K562 (cell line): Measurements from ENCODE around the gene XIRP1. TPM values are rescaled to one million over a fixed set of nuclear protein-coding genes. Genes with fewer than 3 reads are reported as not detected.
A peak's percentile ranks its signal among the peaks of the same experiment; 100 is the strongest.

ENCODE experiments used
- CEBPB ChIP-seq: fragments of 450-650 bp; IDR thresholded peaks from 2 replicates; pipeline ENCODE4 v1.6.1; 2016; ENCODE audit warnings: missing genetic modification characterization, missing compliant biosample characterization
- E2F3 ChIP-seq: fragments of 250-450 bp; sonication (Bioruptor Pico); IDR thresholded peaks from 2 replicates; pipeline ENCODE4 v1.4.0; 2020; ENCODE audit warnings: mild to moderate bottlenecking
- HNRNPL ChIP-seq: fragments of 200-400 bp; formaldehyde crosslinking; IDR thresholded peaks from 2 replicates; pipeline ENCODE4 v1.6.1; 2017; ENCODE audit warnings: low read depth, mild to moderate bottlenecking, low read length
- KDM4B ChIP-seq, 2 experiments: fragments of 450-650 bp in 1 of 2; sonication (generic) in 1 of 2; IDR thresholded peaks; 2 replicates each; pipeline ENCODE4 v1.6.1; 2016 to 2017; ENCODE audit warnings: borderline replicate concordance in 2 of 2, antibody characterized with exemption in 1 of 2, low read depth in 1 of 2, mild to moderate bottlenecking in 1 of 2
- MYC ChIP-seq, 2 experiments: fragments of 250-450 bp in 1 of 2; sonication (Bioruptor Pico) in 1 of 2; IDR thresholded peaks; 2 replicates each; pipeline versions ENCODE4 v1.5.1 to v1.6.1; 2012 to 2021; ENCODE audit warnings: low read depth in 2 of 2, borderline replicate concordance in 1 of 2, improper control_type of control experiment in 1 of 2, low read length in 1 of 2, mild to moderate bottlenecking in 1 of 2, moderate library complexity in 1 of 2
- PTTG1 ChIP-seq: fragments of 450-650 bp; IDR thresholded peaks from 2 replicates; pipeline ENCODE4 v1.6.1; 2016; ENCODE audit warnings: low read depth, mild to moderate bottlenecking, missing genetic modification characterization, missing compliant biosample characterization
- PYGO2 ChIP-seq: fragments of 450-650 bp; IDR thresholded peaks from 2 replicates; pipeline ENCODE4 v1.6.1; 2016; ENCODE audit warnings: mild to moderate bottlenecking, missing genetic modification characterization, moderate library complexity, missing compliant biosample characterization
- SMAD1 ChIP-seq: fragments of 150-350 bp; IDR thresholded peaks from 2 replicates; pipeline ENCODE4 v1.6.1; 2014; ENCODE audit warnings: low read length, low read depth; ENCODE audit not compliant: partially characterized antibody
- SMARCC2 ChIP-seq: fragments of 450-650 bp; IDR thresholded peaks from 2 replicates; pipeline ENCODE4 v1.6.1; 2017; ENCODE audit warnings: antibody characterized with exemption, moderate library complexity, mild to moderate bottlenecking, low read depth
- SMC3 ChIP-seq: conservative IDR thresholded peaks from 2 replicates; pipeline ENCODE4 v1.6.1; 2011; ENCODE audit warnings: low read depth, low read length, improper control_type of control experiment; ENCODE audit not compliant: insufficient read depth
- ZNF431 ChIP-seq: sonication (generic); formaldehyde crosslinking; IDR thresholded peaks from 2 replicates; pipeline ENCODE4 v1.8.0; 2022; ENCODE audit warnings: mild to moderate bottlenecking, missing genetic modification reagents
- ZNF644 ChIP-seq: fragments of 200-800 bp; sonication (Bioruptor generic); IDR thresholded peaks from 2 replicates; pipeline ENCODE4 v1.6.1; 2016; ENCODE audit warnings: low read depth, missing genetic modification characterization, missing compliant biosample characterization
- polyA plus RNA-seq, 8 experiments: library from polyadenylated mRNA; depleted of rRNA in 4 of 8; stranded (reverse) in 5 of 8; unstranded in 3 of 8; fragments of >200 nt; fragmentation: Nextera tagmentation in 2 of 8; fragmentation: Illumina TruSeq in 1 of 8; extraction: Ambion mirVana in 2 of 8; extraction: Trizol in 1 of 8; gene quantifications; 2 replicates each; pipeline versions ENCODE4 v1.2.1 to v1.2.3, GENCODE V29; 2011 to 2014; ENCODE audit warnings: inconsistent platforms in 1 of 8, missing spikeins in 1 of 8
- total RNA-seq, 7 experiments: library from RNA; depleted of rRNA in 6 of 7; stranded (reverse); fragments of >200 nt in 6 of 7; fragmentation: Illumina TruSeq in 2 of 7; extraction: Trizol in 2 of 7; gene quantifications; 2 replicates each; pipeline versions ENCODE4 v1.2.1 to v1.2.3, GENCODE V29; 2011 to 2021; ENCODE audit warnings: low replicate concordance in 1 of 7
- TF ChIP-seq, protein P1 (sequence below): fragments of 250-450 bp; sonication (Bioruptor Pico); IDR thresholded peaks from 2 replicates; pipeline ENCODE4 v1.4.0; 2020; ENCODE audit warnings: borderline replicate concordance
- TF ChIP-seq, protein P2 (sequence below): IDR thresholded peaks from 2 replicates; pipeline ENCODE4 v1.6.1; 2012; ENCODE audit warnings: low read depth, low read length, improper control_type of control experiment, borderline replicate concordance
- TF ChIP-seq, protein P3 (sequence below): conservative IDR thresholded peaks from 2 replicates; pipeline ENCODE4 v1.6.1; 2011; ENCODE audit warnings: low read depth, mild to moderate bottlenecking, low read length; ENCODE audit not compliant: control insufficient read depth
- TF ChIP-seq, protein P4 (sequence below): sonication (generic); formaldehyde crosslinking; IDR thresholded peaks from 2 replicates; pipeline ENCODE4 v1.9.0; 2022; ENCODE audit warnings: mild to moderate bottlenecking, missing genetic modification reagents
- TF ChIP-seq, protein P5 (sequence below): fragments of 250-450 bp; sonication (Bioruptor Pico); IDR thresholded peaks from 2 replicates; pipeline ENCODE4 v1.4.0; 2020
- TF ChIP-seq, protein P6 (sequence below), 2 experiments: IDR thresholded peaks; 2 replicates each; pipeline ENCODE4 v1.6.1; 2011; ENCODE audit warnings: borderline replicate concordance in 1 of 2, control low read depth in 1 of 2, low read depth in 1 of 2, low read length in 1 of 2, mild to moderate bottlenecking in 1 of 2, mixed read lengths in 1 of 2, moderate library complexity in 1 of 2; ENCODE audit not compliant: insufficient read depth in 1 of 2, insufficient read length in 1 of 2, poor library complexity in 1 of 2, severe bottlenecking in 1 of 2; ENCODE audit errors: extremely low read depth in 1 of 2

XIRP1 gene
- total and polyA plus RNA-seq, 9 of the 15 experiments (the other 6 are each of a cell fraction or from before 2014, with no cell fraction given), result 0.03 to 0.27 (median 0.08) TPM; not detected in 3

DNA sequence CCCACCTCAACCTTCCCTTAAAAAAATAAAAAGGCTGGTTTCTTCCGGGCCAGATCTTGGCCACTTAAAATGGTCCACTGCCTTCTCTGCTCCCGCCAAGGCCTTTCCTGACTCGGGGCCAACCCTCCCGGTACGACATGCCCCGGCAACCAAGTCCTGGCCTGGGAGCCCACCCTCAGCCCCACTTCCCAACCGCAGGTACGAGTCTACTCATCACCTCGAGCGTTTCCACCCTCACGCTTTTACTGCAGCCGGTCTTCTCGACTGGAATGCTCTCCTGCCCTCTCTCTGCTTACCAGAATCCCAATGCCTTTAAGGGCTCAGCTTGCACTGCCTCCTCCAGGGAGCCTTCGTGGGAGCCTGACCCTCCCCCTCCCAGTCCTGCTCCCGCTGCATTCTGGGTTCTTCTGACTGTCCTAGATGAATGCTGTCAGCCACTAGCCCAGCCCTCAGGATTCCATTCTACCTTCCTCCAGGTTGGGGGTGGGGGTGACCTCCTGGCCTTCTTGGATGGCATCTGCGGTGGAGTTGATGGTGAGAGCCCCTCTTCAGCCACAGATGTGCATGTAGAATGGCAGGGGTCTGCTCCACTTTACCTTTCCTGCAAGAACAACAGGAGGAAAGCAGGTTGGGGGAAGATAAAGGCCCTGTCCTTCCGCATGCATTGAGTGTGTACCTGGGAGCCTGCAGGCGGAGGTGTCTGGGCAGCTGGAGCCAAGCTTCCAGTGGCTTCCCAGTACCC, 37.9 kb downstream of the XIRP1 start (continued):
- TF ChIP-seq CEBPB (tag) (no peak), MYC (IDR thresholded peaks at IDR 0.05; ENCODE audit: low read depth, low read length) (0 out of 2 replicates have a peak, but pooled peaks have one; percentile 36), MYC (CRISPR knock-in tag; IDR thresholded peaks at IDR 0.05; ENCODE audit: borderline replicate concordance, low read depth) (peak; percentile 60; the same call in 1 of the 2 replicates), ZNF644 (tag) (no peak), KDM4B (IDR thresholded peaks at IDR 0.05; ENCODE audit: borderline replicate concordance in 2 of 2, low read depth in 1 of 2) (0 out of 4 replicates have a peak, but pooled peaks of 1 of the 2 experiments have one; percentile 38), SMAD1 (no peak), PTTG1 (tag) (no peak), ZNF431 (no peak), SMARCC2 (no peak), PYGO2 (no peak), E2F3 (CRISPR knock-in tag) (no peak), HNRNPL (no peak), SMC3 (no peak)
- TF ChIP-seq, protein P1, sequence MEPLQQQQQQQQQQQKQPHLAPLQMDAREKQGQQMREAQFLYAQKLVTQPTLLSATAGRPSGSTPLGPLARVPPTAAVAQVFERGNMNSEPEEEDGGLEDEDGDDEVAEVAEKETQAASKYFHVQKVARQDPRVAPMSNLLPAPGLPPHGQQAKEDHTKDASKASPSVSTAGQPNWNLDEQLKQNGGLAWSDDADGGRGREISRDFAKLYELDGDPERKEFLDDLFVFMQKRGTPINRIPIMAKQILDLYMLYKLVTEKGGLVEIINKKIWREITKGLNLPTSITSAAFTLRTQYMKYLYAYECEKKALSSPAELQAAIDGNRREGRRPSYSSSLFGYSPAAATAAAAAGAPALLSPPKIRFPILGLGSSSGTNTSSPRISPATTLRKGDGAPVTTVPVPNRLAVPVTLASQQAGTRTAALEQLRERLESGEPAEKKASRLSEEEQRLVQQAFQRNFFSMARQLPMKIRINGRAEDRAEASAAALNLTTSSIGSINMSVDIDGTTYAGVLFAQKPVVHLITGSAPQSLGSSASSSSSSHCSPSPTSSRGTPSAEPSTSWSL, result no peak
- TF ChIP-seq, protein P2, sequence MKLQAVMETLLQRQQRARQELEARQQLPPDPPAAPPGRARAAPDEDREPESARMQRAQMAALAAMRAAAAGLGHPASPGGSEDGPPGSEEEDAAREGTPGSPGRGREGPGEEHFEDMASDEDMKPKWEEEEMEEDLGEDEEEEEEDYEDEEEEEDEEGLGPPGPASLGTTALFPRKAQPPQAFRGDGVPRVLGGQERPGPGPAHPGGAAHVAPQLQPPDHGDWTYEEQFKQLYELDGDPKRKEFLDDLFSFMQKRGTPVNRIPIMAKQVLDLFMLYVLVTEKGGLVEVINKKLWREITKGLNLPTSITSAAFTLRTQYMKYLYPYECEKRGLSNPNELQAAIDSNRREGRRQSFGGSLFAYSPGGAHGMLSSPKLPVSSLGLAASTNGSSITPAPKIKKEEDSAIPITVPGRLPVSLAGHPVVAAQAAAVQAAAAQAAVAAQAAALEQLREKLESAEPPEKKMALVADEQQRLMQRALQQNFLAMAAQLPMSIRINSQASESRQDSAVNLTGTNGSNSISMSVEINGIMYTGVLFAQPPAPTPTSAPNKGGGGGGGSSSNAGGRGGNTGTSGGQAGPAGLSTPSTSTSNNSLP, result no peak
- TF ChIP-seq, protein P3, sequence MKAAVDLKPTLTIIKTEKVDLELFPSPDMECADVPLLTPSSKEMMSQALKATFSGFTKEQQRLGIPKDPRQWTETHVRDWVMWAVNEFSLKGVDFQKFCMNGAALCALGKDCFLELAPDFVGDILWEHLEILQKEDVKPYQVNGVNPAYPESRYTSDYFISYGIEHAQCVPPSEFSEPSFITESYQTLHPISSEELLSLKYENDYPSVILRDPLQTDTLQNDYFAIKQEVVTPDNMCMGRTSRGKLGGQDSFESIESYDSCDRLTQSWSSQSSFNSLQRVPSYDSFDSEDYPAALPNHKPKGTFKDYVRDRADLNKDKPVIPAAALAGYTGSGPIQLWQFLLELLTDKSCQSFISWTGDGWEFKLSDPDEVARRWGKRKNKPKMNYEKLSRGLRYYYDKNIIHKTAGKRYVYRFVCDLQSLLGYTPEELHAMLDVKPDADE, result no peak
- TF ChIP-seq, protein P4, sequence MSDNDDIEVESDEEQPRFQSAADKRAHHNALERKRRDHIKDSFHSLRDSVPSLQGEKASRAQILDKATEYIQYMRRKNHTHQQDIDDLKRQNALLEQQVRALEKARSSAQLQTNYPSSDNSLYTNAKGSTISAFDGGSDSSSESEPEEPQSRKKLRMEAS, result no peak
- TF ChIP-seq, protein P5, sequence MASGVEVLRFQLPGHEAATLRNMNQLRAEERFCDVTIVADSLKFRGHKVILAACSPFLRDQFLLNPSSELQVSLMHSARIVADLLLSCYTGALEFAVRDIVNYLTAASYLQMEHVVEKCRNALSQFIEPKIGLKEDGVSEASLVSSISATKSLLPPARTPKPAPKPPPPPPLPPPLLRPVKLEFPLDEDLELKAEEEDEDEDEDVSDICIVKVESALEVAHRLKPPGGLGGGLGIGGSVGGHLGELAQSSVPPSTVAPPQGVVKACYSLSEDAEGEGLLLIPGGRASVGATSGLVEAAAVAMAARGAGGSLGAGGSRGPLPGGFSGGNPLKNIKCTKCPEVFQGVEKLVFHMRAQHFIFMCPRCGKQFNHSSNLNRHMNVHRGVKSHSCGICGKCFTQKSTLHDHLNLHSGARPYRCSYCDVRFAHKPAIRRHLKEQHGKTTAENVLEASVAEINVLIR (CRISPR knock-in tag), result no peak
- TF ChIP-seq, protein P6, sequence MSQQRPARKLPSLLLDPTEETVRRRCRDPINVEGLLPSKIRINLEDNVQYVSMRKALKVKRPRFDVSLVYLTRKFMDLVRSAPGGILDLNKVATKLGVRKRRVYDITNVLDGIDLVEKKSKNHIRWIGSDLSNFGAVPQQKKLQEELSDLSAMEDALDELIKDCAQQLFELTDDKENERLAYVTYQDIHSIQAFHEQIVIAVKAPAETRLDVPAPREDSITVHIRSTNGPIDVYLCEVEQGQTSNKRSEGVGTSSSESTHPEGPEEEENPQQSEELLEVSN (IDR thresholded peaks at IDR 0.05; ENCODE audit: borderline replicate concordance in 1 of 2, extremely low read depth in 1 of 2, insufficient read depth in 1 of 2, insufficient read length in 1 of 2, low read depth in 1 of 2, low read length in 1 of 2, poor library complexity in 1 of 2, severe bottlenecking in 1 of 2), result peak in 1 of 2 experiments; percentile 40
